ES-I3 (cell line): ENCODE data around the gene PRDM12.

Experiments
- H3K36me3 ChIP-seq: 2 replicates; pipeline ENCODE4 v1.6.1; 2013; ENCODE audit warnings: mild to moderate bottlenecking, low read length, control low read depth, moderate library complexity; ENCODE audit not compliant: insufficient read depth
- H3K4me1 ChIP-seq: 2 replicates; pipeline ENCODE4 v1.6.1; 2013; ENCODE audit warnings: mild to moderate bottlenecking, control low read depth, low read length; ENCODE audit not compliant: insufficient read depth
- H3K9ac ChIP-seq: 2 replicates; pipeline ENCODE4 v1.6.1; 2013; ENCODE audit warnings: low read depth, mild to moderate bottlenecking, low read length, moderate library complexity
- H3K9me3 ChIP-seq: 2 replicates; pipeline ENCODE4 v1.6.1; 2013; ENCODE audit warnings: mild to moderate bottlenecking, low read length, moderate library complexity; ENCODE audit not compliant: control insufficient read depth, insufficient read depth

The PRDM12 gene

DNA sequence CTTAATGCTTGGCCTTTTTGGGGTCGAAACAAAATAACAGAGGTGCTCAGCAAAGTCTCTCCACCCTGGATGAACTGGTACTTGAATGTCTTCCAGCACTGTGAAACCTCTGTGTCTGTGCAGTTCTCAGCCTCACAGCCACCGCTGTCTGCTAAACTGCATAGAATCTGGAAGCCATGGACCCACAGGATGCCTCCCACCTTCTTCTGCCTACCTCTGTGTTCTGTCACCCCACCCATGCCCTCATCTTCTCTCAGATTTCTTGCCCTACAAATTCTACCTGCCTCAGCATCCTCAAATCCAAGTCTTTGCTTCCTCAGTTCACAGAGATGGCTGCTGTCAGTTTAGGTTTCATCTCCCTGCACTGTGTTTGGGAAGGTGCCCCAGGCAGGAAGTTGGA lies 64.8 kb downstream of the PRDM12 start:
- Histone ChIP-seq H3K4me1 (no peaks in the 10 kb centered on the region), H3K9me3 (no peaks in the 10 kb centered on the region), H3K9ac (no peak overlapping the region), H3K36me3 (no peaks in the 10 kb centered on the region)

DNA sequence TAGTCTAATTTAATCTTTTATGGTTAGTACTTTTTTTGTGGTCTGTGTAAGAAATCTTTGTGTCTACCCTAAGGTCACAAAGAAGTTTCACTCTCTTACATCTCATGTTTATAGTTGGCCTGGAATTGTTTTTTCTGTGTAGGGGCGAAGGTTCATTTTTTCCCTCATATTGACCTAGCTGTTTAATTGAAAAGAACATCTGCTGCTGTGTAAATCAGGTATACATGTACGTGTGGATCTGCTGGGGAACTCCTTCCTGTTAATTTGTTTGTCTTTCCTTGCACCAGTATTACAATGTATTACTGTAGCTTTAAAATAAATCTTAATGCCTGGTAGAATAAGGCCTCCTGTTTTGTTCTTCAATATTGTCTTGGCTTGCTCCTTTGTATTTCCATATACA lies 67.0 kb downstream of the PRDM12 start:
- H3K4me1 ChIP-seq, result no peaks in the 10 kb centered on the region
- H3K36me3 ChIP-seq, result no peaks in the 10 kb centered on the region
- H3K9ac ChIP-seq, result no peak overlapping the region
- no peaks in the 10 kb centered on the region for H3K9me3 ChIP-seq

- Histone ChIP-seq H3K9me3 (no peaks in the 10 kb centered on the region), H3K36me3 (no peaks in the 10 kb centered on the region), H3K4me1 (no peaks in the 10 kb centered on the region)
Observed at GRCh38 chr9:130732136-130732535, 67.7 kb downstream of the PRDM12 start.

More at GRCh38 chr9:130732136-130732535, 67.7 kb downstream of the PRDM12 start:
- H3K9ac ChIP-seq, result no peak overlapping the region
